GM15510 (cell line): Measurements from ENCODE around the gene LRP3.

Source experiments
- POLR2A ChIP-seq: IDR thresholded peaks from 3 replicates; pipeline ENCODE4 v1.6.1; 2011; ENCODE audit warnings: borderline replicate concordance; ENCODE audit not compliant: insufficient read length; ENCODE audit errors: extremely low read depth

LRP3 gene

GRCh38 chr19:33195645-33196347, 1.7 kb downstream of the LRP3 start:
- TF ChIP-seq POLR2A = no peak

GRCh38 chr19:33196446-33197193, 2.5 kb downstream of the LRP3 start:
- TF ChIP-seq POLR2A = no peak

GRCh38 chr19:33197591-33198000, 3.5 kb downstream of the LRP3 start:
- no peak for TF ChIP-seq POLR2A

- no peak for TF ChIP-seq POLR2A
Measured at GRCh38 chr19:33198169-33198568, 4.0 kb downstream of the LRP3 start.

GRCh38 chr19:33199441-33200265, 5.5 kb downstream of the LRP3 start:
- no peak for TF ChIP-seq POLR2A

- TF ChIP-seq POLR2A = no peak
Measured at GRCh38 chr19:33201473-33201872, 7.3 kb downstream of the LRP3 start.

- TF ChIP-seq POLR2A = no peak
Measured at GRCh38 chr19:33201886-33202545, 7.9 kb downstream of the LRP3 start.

- TF ChIP-seq POLR2A = no peak
Measured at GRCh38 chr19:33202546-33203507, 8.7 kb downstream of the LRP3 start.

- TF ChIP-seq POLR2A = no peak
Measured at GRCh38 chr19:33203529-33203928, 9.4 kb downstream of the LRP3 start.

- no peak for TF ChIP-seq POLR2A
Measured at GRCh38 chr19:33204136-33204973, 10.2 kb downstream of the LRP3 start.

GRCh38 chr19:33205110-33205509, 11.0 kb downstream of the LRP3 start:
- no peak for TF ChIP-seq POLR2A

- TF ChIP-seq POLR2A = no peak
Measured at GRCh38 chr19:33205531-33206260, 11.6 kb downstream of the LRP3 start.

GRCh38 chr19:33206261-33207039, 12.3 kb downstream of the LRP3 start:
- TF ChIP-seq POLR2A = no peak
